HG02623 (cell line): ENCODE measurements around the gene CREBL2.
"Not testable (repeated sequence)": the region's sequence is repeated elsewhere in the genome, so short reads cannot be mapped to it uniquely, and the experiment has no call there.

Experiments
- ATAC-seq: cut with Tn5 transposase; IDR thresholded peaks from one replicate; pipeline ENCODE4 v1.9.1; 2021; ENCODE audit warnings: moderate library complexity; ENCODE audit not compliant: unreplicated experiment

Gene CREBL2

DNA sequence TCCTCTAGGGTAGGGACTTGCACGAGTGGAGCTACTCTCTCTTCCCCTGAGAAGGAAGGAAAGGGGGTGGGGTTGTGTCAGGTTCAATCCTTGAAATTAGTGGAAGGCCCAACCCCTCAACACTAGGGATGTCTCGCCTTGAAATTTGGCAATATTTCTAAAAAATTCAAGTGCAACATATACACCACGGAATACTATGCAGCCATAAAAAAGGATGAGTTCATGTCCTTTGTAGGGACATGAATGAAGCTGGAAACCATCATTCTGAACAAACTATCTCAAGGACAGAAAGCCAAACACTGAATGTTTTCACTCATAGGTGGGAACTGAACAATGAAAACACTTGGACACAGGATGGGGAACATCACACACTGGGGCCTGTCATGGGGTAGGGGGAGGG, 15.1 kb upstream of the CREBL2 start:
- ATAC-seq = not testable (repeated sequence)

DNA sequence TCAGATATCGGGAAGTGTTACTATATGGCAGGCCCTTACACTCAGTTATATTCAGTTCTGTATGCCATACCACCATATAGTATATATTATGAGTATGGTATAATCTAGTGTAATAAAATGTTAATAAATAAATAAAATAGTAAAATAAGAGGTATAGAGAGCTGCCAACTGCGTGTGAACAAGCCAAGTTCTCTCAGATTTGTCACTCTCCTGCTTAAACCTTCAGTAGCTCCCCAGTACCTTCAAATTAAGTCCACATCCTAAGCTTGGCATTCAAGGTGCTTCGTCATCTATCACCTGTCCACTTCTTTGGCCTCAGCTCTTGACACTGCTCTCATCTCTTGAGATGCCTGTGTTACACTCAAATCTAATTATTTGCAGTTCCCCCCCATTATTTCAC, 12.8 kb upstream of the CREBL2 start:
- no peak for ATAC-seq

DNA sequence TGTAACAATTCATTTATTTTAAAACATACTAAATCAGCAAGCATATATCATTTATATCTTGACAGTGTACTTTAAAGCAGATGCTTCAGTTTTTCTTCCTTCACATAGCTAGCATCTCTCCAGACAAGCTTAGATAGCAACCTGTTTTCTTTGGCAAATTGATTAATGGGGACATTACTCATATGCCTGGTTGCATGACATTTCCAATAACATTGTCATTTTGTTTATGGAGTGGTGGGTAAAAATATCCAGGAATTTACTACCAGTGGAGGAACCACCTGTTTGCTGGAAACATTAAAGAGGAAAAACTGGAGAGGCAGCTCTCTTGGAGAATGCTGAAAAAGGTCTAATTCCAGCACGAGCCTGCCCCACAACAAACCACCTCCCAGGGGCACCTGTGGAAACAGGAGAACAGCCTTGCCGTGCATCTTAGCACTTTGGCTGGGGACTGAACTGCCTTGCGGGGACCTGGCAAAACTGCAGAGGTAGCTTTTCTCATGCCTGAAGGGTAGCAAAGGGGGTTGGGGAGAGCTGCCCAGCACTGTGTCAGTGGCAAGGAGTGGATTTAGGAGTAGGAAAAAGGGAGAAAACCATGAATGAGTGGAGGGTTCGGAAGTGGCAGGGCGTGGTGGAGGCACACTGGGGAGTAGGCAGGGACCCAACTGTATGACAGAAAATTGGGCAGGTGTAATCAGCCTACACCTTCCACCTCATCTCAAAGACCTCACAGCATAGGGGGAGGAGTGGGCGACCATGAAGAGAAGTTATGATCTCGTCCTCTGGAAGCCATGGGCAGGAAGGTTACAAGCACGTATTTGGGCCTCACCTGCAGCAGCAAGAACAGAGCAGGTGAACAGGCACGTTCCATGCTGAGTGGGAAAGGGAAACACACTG, 11.7 kb upstream of the CREBL2 start:
- no peak for ATAC-seq

DNA sequence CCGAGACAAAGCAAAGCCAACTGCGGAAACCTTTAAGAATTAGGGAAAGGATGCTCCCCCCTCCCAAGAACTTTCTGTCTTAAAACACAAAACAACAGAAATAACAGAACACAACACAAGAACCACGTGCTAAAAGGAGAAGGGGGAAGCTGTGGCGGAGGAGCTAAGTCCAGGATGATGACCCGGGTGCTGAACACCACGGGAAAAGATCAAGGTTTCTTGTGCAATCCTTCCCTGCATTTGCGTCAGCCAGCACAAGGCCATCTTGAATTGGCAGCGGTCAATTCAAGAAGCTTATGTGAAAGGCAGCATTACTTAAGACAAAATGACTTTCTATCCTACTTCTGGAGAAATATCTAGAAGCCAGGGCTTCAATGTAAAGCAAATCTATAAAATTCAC, 11.0 kb upstream of the CREBL2 start:
- ATAC-seq = no peak

DNA sequence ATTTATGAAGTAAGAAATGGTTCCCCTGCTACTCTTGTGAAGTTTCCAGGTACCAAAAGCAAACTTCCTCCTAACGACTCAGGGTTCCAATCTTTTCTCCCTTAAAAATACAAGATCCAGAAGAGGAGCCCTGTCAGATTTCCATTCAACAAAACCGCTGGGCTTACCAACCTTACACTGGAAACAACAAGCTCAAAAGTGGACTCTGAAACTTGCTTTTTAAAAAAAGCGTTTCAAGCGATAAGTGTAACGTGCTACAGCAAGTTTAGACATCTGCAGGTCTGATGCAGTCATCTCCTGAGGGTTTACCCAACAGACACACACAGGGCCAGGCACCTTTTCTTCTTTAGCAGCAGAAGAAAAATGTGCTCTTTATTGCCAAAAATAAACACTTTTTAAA, 6.9 kb upstream of the CREBL2 start:
- ATAC-seq = no peak

DNA sequence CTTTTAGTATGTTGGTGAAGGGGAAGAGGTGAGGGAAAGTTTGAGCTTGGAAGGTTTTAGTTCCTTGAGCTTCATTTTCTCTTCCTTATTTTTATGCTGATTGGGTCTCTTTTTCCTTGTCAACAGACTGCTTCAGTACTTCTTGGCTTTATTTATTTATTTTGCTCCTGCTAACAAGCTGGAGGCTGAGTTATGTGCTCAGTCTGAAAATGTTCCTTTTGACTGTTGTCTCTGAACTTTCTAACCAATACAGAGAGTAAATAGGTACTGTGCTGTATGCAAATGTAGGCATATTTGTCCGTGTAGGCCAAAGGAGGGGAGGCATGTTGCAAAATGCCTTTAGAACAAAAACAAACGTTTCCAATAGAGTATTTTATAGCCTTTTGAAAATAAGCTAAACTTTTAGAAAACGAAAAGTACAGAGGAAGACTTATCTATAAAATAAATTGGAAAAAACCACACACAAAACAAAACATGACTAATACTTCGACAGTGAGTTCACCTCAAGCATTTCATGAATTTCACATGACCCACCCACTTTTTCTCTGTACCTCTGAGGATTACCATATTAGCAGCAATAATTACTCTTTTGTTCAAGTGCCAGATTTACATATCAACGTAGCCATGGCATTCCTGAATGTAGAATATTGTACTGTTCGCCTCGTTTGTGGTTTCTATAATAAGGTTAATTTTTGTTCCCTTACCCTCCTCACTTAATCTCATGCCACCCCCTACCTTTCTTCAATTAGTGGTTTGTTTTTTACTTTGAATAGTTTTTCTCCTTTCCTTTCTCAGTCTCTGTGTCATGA, 4.7 kb upstream of the CREBL2 start:
- peak; percentile 34 for ATAC-seq

DNA sequence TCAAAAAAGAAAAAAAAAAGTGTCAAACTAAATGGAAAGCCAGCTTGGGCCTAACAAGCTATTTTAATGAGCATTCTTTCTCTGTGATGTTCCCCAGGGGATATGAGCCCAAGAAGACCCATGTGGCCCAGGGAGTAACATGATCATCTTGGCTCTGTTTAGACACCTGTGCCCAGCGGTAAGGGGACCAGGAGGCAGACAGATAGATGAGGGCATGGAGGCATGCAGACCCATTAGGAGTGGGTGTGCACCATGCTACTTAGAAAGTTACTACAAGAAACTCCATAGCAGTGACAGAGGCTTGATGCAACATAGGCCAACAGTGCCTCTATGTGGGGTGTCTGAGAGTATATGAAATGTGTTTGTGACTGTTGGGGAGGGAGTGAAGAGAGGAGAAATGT, 3.1 kb upstream of the CREBL2 start:
- no peak for ATAC-seq

DNA sequence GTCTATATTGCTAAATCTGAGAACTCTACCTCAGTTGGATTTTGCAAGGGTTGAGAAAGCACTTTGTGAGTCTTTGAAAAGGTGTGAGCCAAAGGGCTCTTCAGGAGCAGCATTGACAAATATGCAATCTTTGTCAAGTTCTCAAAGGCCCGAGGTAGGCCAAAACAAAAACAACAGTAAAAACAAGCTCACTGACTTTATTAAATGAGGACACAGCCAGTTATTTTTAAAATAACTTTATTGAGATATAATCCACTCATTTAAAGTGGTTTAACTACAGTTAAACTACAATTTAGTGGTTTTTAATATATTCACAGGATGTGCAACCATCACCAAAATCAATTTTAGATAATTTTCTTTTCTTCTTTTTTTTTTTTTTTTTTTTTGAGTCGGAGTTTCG, 2.0 kb upstream of the CREBL2 start:
- no peak for ATAC-seq

DNA sequence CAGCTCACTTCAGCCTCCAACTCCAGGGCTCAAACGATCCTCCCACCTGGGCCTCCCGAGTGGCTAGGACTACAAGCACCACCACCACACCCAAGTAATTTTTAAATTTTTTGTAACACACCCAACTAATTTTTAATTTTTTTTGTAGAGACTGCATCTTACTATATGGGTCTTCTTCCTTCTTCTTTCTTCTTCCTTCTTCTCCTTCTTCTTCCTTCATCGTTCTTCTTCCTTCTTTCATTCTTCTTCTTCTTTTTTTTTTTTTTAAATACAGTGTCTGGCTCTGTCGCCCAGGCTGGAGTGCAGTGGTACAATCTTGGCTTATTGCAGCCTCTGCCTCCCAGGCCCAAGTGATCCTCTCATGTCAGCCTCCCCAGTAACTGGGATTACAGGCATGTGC, 965 bp upstream of the CREBL2 start:
- no peak for ATAC-seq

DNA sequence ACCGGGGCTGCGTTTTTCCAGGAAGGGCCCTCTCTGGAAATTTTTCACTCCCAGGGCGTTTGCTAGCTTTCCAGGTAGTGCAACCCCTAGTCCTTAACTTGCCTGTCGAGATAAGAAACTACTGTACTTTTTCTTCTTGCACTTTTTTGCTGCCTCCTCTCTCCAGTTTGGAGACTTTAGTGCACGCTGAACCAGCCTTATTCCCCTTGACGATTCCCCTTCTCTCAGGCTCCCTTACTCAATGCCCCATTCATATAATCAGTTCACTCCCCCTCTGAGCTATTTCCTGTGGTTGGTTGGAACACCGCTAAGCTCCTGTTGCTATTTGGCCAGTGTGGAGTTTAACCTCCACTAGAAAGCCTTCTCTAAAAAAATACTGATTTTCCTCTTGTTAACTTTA, 682 bp downstream of the CREBL2 start:
- no peak for ATAC-seq

DNA sequence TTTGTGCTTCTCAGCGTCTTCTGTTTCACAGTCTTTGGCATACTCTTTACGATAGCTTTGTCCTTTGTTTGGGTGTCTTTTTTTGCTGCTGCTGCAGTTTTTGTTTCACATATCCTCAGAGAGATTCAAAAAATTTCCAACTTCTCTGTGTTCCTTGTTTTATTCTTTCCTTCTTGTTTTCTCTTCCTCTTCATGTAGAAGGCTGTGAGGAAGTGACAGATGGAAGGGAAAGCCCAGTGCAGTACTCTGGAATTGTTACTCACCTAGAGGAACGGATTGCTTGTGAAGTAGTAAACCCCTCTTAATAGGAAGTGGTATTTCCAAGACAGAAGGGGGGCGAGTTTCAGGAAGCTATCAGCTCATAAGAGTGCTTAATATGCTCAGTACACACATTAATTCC, 1.7 kb downstream of the CREBL2 start:
- ATAC-seq = no peak

DNA sequence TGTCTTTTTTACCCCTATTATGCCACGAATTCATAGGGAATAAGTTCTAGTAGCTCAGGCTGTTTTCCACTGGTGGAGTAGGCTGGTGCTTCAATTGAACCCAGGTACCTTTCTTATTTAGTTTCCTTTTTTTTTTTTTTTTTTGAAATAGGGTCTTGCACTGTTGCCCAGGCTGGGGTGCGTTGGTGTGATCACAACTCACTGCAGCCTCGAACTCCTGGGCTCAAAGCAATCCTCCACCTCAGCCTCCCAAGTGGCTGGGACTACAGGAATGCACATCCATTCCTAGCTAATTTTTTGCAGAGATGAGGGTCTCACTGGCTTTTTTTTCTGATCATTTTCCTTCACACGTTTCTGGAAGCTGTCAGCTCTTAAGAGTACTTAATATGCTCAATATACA, 2.7 kb downstream of the CREBL2 start:
- ATAC-seq = no peak

DNA sequence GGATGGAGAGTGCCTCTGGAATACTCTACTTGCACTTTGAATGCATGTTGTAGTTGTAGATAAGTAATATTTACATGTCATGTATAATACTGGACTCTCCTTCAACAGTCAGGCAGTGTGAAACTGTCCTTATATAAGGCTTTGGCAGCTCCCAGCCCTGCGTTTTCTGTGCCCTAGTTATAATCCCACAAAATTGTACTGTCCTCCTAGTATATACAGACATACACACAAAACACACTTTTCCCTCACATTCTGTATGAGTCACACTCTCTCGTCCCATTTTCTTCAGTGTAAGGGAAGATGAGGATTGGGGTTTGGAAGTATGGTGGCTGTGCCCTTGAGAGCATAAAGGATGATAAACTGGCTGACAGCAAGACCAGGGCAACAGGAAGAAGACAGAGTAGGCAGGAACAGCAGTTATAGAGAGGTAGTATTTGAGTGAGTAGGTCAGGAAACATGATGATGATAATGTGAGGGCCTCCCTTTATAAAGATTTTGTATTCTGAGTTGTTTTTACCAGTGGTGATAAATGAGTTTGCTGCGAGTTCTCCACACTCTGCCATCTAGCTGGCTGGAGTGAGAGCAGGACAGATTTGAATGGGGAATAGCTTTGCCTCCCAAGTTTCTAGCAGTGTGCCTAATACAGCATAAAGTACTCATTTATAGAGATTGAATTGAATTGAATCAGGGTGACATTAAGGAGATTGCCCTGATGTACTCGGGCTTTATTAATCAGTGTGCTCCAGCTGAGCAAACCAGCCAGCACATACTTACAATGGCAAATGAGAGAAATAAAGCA, 5.0 kb downstream of the CREBL2 start:
- ATAC-seq = no peak

DNA sequence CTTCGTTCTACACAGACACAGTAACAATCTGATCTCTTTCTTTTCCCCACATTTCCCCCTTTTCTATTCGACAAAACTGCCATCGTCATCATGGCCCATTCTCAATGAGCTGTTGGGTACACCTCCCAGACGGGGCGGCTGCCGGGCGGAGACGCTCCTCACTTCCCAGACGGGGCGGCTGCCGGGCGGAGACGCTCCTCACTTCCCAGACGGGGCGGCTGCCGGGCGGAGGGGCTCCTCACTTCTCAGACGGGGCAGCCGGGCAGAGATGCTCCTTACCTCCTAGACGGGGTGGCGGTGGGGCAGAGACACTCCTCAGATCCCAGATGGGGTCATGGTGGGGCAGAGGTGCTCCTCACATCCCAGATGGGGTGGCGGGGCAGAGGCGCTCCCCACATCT, 6.4 kb downstream of the CREBL2 start:
- ATAC-seq = not testable (repeated sequence)

DNA sequence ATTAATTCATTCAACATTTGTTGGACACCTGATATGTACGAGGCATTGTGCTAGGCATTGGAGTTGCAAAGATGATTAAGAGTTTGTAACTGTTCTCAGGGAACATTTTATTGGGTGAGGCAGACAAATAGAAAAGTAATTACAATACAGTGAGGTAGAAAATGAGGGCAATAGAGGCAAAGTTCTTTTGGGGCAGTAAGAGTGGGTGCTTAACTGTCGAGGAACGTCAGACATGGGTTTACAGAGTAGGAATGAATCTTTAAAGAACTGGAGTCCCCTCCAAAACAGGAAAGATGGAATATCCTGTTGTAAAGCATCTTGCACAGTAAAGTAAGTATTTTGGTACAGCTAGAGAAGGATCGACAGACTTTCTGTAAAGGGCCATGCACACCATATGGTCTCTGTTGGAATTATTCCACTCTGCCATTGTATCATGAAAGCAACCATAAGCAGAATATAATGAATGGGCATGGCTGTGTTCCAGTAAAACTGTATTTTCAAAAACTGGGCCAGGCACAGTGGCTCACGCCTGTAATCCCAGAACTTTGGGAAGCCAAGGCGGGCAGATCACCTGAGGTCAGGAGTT, 9.1 kb downstream of the CREBL2 start:
- ATAC-seq = no peak

DNA sequence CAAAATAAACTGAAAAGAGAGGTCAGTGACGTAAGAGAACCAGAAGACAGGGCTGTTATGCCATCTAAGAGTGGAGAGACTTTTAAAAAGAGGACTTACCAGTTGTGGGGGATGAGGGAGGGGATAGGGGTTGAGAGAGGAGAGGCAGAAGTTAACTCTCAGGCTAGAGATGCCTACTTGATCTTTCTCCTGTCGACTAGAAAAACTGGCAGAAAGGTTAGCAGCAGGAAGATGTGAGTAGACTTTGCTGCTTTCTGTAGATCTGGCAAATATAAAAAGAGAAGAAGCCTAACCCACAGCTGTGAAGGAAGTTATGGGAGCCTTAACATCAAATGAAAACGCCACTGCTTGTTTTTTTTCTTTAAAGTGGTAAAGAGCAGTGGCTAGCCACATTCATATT, 10.7 kb downstream of the CREBL2 start:
- no peak for ATAC-seq

DNA sequence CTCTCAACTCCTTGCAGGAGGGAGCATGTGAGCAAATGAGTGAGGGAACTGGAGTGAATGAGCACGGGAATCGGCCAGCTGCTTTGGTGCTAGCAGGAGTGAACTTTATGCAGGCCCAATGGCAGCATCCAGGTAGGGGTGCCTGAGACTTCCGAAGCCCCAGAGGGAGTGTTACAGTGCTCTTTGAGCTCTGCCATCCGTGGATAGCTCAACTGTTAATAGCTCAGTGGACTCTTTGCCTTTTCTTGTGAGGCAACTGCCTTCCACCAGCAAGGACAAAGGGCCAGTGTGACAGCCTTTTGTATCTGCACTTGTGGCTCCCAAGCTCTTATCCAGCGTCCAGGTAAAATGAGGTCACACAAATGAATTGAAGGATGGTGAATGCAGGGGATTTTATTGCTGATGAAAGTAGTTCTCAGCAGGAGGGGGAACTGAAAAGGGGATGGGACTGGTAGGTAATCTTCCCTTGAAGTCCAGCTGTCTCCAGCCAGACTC, 12.9 kb downstream of the CREBL2 start:
- no peak for ATAC-seq

DNA sequence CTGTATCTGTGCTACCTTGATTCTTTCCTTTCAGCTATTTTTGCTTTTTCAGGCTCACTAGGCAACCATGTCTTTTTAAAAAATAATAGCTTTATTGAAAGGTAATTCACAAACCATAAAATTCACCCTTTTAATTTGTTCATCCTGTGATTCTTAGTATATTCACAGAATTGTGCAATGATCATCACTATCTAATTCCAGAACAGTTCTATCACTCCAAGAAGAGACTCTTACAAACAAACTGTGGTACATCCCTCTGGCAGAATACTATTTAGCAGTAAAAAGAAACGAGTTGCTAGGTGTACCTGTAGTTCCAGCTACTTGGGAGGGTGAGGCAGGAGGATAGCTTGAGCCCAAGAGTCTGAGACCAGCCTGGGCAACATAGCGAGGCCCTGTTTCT, 14.8 kb downstream of the CREBL2 start:
- no peak for ATAC-seq

DNA sequence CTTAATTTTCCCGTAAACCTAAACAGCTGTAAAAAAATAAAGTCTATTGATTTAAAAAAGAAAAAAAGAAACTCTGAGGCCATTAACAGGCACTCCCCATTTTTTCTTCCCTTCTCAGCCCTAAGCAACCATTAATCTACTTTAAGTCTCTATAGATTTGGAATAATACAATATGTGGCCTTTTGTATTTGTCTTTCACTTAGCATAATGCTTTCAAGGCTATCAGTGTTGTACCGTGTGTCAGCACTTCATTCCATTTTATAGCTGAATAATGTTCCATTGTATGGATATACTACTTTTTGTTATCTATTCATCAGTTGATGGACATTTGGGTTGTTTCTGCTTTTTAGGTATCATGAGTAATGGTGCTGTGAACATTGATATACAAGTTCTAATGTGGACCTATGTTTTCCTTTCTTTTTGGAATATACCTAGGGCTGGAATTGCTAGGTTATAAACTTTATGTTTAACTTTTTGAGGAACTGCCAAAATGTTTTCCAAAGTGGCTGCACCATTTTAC, 15.7 kb downstream of the CREBL2 start:
- no peak for ATAC-seq

DNA sequence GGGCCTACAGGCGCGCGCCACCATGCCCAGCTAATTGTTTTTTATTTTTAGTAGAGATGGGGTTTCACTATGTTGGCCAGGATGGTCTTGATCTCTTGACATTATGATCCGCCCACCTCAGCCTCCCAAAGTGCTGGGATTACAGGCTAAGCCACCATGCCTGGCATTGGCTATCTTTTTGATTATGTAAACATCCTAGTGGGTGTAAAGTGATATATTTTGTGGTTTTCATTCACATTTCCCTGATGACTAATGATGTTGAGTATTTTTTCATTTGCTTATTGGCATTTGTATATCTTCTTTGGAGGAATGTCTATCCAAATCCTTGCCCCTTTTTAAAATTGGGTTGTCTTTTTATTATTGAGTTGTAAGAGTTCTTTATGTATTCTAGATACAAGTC, 16.3 kb downstream of the CREBL2 start:
- no peak for ATAC-seq

DNA sequence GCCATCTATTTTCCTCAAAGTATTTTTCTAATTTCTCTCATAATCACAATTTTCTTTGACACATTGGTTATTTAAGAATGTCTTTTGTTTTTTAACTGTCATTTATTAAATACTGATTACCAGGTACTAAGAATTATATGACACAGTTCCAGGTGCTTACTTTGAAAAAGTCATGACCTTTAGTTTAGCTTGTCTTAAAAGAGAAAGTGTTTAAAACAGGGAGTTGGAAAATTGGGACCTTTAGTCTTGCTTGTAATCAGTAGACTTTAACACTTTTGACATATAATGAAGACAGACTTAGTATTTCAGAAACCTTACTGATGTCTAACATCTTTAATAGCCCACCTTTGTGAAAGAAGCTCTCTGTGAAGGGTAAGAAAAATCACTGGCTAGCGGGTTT, 19.2 kb downstream of the CREBL2 start:
- ATAC-seq = no peak
